Activated effector memory CD4-positive, alpha-beta T cell treated with Interleukin-2 at 50 U/mL for 16 hours (primary cell): ENCODE results near the gene MTMR12.
A peak's percentile ranks its signal among the peaks of the same experiment; 100 is the strongest.

ENCODE experiments used
- DNase-seq: peaks from one replicate; pipeline ENCODE4 v3.0.0-alpha.2; 2020

MTMR12 gene, protein sequence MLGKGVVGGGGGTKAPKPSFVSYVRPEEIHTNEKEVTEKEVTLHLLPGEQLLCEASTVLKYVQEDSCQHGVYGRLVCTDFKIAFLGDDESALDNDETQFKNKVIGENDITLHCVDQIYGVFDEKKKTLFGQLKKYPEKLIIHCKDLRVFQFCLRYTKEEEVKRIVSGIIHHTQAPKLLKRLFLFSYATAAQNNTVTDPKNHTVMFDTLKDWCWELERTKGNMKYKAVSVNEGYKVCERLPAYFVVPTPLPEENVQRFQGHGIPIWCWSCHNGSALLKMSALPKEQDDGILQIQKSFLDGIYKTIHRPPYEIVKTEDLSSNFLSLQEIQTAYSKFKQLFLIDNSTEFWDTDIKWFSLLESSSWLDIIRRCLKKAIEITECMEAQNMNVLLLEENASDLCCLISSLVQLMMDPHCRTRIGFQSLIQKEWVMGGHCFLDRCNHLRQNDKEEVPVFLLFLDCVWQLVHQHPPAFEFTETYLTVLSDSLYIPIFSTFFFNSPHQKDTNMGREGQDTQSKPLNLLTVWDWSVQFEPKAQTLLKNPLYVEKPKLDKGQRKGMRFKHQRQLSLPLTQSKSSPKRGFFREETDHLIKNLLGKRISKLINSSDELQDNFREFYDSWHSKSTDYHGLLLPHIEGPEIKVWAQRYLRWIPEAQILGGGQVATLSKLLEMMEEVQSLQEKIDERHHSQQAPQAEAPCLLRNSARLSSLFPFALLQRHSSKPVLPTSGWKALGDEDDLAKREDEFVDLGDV

DNA sequence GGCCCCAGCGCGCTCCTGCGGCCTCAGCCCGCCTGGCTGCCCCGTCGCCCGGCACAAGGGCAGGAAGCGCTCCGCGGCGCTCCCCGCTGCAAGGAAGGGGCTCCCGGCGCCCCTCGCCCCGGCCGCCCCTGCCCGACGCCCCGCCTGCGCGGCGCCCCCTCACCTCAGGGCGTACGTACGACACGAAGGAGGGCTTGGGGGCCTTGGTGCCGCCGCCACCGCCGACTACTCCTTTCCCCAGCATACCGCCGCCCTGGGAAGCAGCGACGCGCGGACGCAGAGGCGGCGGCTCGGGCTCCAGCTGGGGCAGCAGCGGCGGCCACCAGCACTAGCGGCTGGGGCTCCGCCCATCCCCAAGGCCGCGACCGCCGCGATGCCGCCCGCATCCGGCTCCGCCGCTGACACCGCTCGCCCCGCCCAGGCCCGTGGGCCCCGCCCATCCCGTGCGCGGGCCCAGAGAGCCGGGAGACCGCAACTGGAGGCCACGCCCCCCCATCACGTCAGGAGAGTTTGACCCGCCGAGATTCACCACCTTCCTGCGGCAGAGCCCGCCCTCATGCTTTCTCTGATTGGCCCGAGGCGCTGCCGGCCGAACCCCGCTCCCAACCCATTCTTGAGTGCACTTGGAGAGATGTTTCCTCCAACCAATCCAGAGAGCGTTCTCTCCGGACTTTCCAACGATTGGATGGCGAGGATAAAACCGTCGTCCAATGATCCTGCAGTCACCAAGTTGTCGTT is at the start of gene MTMR12:
TSS of gene MTMR12 (minus strand) at position 345 of the 738 bp plus-strand sequence. CDS start at position 244, 101 bp downstream.
- peak; percentile 100 for DNase-seq

DNA sequence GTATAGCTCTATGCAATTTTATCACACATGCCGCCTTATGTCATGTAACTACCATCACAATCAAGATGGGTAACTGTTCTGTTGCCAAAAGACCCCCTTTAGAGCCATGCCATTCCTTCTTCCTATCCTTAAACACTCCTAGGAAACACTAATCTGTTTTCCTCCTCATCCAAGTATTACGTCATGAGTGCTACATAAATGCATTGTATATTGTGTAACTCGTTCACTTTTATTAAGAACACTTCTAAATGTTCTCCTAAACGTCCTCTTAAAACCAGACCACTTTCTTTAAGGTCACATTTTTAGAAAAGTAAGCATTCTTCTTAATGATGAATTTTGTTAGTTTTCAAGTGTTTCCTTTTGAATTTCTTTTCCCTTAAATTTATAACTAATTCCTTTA is 49.8 kb upstream of the MTMR12 start:
- DNase-seq, result no peak

DNA sequence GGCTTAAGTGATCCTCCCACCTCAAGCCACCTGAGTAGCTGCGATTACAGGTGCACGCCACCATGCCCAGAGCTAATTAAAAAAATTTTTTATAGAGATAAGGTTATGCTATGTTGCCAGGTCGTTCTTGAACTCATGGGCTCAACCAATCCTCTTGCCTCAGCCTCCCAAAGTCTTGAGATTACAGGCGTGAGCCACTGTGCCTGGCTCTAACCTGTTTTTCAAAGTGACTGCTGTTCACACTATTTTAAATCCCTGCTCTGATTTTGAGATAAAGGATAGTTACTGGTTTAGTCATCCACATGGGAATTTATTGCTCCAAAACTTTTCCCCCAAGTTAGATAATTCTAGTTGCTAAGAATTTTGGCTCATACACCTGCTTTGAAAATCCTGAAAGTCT is 48.2 kb upstream of the MTMR12 start:
- no peak for DNase-seq

DNA sequence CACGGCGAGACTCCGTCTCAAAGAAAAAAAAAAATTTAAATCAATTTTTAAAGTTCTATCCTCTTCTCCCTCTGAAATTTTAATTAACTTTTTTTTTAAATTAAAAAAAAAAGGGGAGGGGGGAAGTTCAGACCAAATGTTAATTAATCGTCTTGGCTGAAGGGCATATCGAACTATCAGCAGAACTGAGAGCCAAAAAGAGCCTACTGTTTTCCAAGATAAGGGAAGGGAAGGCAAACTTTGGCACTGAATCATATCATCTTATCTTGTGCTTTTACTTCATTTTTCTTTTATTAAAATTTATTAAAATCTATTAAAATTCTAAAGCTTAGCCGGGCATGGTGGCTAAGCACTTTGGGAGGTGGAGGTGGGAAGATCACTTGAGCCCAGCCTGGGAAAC is 45.9 kb upstream of the MTMR12 start:
- DNase-seq, result no peak

DNA sequence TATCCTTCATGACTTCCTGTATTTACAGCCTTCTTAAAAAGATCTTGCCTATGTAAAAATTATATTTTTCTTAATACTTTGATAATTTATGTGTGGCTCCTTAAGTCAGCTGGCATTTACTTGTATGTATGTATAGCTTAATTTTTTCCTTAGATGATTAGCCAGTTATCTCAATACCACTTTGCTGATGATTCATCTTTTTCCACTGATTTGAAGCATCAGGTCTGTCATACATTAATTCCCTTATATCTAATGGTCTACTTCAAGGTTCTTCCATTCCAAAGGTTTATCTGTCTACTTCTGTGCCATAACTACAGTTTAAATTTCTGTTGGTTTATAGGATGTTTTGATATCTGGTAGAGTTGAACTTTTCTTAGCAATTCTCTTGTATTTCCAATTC is 44.9 kb upstream of the MTMR12 start:
- no peak for DNase-seq

DNA sequence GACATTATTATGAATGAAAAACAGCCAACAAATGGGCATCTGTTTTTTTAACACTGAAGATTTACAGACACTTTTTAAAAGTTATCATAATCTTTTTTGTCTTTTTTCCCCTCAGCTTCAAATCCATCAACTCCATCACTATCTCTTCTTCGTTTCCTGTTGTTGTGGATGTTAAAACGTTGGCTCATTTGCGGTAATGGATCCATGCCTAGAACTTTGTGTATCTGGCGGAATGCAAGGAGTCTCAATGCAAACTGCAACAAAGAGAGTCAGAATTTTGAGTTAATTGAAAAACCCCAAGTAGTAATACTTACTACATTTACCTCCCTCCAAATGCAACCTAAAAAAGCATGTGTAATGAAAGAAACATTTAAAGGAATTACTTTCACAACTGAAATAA is 42.9 kb upstream of the MTMR12 start:
- no peak for DNase-seq

DNA sequence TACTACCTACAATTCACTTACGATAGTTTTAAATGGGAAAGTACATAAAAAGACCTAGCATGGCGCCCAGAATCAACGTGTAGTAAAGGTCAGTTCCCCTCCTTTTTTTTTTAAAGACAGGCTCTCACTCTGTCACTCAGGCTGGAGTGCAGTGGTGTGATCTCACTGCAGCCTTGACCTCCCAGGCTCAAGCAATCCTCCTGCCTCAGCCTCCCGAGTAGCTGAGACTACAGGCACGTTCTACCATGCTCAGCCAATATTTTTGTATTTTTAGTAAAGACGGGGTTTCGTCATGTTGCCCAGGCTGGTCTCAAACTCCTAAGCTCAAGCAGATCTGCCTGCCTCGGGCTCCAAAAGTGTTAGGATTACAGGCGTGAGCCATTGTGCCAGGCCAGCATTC is 40.7 kb upstream of the MTMR12 start:
- DNase-seq, result no peak

DNA sequence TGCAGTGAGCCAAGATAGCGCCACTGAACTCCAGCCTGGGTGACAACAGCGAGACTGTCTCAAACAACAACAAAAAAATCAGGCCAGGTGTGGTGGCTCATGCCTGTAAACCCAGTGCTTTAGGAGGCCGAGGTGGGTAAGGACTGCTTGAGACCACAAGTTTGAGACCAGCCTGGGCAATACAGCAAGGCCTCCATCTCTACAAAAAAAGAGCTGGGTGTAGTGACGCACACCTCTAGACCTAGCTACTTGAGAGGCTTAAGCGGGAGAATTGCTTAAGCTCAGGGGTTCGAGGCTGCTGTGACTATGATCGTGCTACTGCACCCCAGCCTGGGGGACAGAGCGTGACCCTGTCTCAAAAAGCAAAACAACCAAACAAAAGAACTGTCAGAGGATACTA is 39.9 kb upstream of the MTMR12 start:
- DNase-seq, result no peak

DNA sequence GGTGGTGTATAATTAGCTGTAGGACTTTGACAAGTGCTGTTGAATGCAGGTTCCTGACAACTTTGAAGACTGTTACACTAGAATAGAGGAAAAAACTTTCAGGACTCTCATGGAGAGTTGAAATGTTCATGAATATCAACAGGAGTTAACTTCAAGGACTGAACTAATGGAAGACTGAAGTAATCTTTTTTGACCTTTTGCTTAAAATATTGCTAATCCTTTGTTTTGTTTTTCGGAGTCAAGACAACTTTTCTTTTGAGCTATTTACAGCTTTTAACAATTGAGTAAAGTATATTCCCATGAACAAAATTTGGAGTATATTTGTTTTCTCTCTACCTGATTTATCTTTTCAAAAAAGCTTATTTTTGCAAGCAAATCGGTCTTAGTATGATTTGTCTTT is 34.1 kb upstream of the MTMR12 start:
- DNase-seq, result no peak

DNA sequence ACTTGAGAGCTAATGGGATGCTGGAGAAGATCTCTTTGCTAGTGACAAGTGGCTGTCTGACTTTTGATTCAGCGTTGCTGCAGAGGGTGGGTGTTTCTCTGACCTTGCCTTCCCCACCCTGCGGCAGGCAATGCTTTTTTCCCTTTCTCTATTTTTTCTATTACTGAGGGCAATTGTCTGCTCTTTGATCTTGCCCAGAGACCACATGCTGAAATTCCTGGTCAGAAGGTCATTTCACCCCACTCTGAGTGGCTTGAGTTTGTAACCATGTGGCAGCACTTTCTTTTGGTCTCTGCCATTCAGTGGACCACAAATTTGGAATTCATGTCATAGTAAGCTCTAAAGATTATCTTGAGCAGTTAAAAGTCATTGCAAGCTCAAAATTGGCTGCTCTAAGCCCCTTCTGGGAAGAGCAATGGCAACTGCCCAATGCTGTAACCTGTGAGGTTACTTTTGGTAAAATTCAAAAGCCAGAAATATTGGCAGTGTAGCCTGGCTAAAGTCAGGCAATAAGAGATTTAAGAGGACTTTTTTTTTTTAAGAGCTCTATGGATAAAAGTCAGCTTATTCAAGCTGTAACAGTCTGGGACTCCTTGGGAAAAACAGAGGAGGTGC is 30.4 kb upstream of the MTMR12 start:
- no peak for DNase-seq

DNA sequence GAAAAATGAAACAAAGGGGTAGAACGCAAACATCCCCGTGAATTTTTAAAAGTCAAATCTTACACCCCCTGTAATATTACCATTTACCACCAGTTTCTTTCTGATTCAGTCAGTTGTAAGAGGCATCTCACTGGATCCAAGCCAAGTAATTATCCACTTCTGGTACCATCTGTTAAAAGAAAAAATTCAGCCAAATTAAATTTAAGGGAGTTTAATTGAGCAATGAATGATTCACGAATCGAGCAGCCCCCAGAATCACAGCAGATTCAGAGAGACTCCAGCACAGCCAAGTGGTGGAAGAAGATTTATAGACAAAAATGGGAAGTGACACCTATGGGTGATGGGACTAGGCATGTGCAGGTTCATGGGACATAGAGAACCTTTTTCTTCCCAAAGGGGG is 29.9 kb upstream of the MTMR12 start:
- no peak for DNase-seq

DNA sequence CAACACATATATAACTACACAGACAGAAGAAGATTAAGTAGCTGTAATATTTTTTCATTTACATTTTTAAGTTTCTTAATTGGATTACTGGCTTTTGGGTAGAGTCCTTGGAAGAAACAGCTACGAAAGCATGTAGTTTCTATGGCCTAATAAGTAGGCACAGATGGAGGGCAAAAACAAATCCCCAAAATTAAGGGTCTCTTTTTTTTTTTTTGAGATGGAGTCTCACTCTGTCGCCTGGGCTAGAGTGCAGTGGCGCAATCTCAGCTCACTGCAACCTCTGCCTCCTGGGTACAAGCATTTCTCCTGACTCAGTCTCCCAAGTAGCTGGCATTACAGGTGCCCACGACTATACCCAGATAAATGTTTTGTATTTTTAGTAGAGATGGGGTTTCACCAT is 27.1 kb upstream of the MTMR12 start:
- no peak for DNase-seq

DNA sequence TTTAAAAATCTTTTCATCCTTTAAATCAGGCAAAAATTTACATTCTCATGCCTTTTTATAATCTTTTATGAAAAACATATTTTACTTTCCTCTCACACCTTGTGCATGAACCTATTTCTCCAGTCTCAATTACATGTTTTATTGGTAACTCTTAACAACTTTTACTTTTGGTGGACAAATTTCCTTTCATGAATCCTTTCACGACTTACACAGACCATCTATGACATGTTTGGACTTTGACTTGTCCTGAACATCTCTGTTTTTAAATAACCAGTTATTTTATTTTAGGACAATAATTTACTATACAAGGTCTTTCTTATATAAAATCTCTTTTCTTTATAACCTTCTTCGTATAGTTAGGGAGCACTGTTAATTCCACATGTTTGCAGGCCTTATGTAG is 26.5 kb upstream of the MTMR12 start:
- DNase-seq, result no peak

DNA sequence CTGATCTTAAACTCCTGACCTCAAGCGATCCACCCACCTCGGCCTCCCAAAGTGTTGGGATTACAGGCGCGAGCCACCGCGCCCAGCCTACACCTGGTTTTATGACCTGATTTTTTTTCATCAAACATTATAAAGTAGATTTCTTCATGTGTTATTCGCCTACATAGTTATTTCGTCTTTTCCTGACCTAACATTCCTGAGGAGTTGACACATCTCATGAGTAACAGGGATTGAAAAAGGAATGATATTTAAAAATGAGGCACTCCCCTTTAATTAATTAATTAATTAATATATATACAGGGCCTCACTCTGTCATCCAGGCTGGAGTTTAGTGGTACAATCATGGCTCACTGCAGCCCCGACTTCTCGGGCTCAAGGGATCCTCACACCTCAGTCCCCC is 20.2 kb upstream of the MTMR12 start:
- DNase-seq, result no peak

DNA sequence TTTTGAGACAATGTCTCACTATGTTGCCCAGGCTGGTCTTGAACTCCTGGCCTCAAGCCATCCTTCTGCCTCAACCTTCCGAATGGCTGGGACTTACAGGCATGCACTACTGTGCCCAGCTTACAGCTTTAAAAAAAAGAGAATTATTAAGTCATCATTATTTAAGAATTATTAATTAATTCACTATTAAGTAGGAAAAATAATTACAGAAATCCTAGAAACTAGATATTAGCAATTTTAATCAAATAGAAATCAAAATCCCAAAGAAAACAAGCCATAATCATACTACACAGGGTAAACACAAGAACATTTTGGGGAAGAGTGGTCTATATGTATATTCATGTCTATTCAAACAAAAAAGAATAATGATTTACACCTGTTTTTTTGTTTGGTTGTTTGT is 19.6 kb upstream of the MTMR12 start:
- DNase-seq, result no peak

DNA sequence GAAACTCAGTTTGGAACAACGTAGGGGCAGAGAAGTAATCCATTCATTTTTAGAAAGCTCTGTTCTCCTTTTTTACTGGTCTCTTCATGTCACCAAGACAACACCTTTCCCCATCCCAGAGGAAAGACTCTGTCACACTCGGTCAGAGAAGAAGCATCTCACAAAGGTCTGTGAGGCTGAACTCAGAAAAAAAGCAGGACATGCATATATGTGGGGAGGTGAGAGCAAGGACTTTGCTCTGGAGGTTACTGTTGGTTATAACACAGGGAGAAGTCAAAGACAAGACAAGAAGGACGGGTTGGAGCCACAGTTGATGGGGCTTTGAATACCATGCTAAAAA is 19.2 kb upstream of the MTMR12 start:
- DNase-seq, result no peak

DNA sequence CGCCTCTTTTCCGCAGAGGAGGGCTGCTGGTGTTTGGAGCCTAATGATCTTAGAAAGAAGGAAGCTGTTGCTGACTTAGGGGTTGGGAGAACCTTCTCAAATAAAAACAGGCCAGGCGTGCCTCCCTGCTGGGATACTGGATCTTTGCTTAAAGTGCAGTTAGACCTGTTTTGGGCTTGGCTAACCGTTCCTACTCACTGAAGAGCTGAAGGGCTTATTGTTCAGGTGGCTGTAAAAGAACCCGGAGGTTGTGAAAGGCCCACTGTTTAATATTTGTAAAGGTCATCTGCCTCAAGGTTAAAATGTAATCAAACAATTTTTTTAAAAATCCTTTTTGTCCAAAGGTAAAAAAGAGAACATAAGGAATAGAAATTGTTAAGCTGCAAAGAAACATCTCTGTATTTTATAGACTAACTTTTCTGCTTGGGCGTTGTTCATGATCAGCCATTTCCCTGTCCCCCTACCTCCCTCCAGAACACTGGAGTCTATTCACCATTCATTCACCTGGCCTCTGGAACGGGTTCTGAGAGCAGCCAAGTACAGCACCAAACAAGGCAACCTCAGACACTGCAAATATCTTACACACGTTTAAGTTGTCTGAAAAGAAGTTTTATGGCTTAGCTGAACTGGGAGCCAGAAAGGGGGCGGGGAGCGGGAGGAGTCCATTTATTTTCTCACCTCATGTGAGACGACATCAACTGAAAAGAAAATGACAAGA is 18.6 kb upstream of the MTMR12 start:
- no peak for DNase-seq

DNA sequence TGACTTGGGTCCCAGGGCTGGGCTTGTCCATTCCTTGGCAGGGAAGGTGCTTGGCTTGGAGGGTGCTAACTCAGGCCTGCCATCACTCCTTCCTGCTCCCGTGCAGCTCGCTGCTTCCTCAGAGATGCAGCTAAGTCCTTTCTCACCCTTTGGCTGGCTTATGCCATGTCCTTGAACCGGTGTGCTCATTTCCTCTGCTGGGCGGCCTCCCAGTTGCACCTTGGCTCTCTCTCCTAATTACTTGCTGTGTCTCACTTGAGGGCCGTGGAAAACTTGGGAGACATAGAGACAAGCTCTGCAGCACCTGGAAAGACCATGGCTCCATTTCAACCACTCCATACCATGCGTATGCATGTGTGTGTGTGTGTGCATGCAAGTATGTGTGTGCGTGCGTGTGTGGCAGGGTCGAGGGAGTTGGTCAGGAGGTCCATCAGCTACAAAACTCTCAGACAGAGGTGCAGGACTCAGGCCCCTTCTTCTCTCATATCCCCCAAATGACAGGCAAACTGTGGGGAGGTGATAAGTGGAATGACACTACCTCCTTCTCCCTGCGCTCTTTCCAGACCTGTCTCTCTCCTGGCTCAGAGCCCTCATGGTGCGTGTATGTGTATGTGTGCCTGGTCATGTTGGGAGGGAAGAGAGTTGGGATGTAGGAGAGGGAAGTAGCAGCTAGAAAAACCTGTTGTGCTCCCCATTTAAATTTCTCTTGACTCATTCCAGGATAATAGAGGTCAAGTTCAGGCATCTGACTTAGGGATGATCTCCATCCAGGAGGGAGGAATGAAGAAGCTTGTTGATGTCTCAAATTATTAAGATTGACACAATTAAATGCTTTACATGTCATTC is 17.6 kb upstream of the MTMR12 start:
- no peak for DNase-seq

DNA sequence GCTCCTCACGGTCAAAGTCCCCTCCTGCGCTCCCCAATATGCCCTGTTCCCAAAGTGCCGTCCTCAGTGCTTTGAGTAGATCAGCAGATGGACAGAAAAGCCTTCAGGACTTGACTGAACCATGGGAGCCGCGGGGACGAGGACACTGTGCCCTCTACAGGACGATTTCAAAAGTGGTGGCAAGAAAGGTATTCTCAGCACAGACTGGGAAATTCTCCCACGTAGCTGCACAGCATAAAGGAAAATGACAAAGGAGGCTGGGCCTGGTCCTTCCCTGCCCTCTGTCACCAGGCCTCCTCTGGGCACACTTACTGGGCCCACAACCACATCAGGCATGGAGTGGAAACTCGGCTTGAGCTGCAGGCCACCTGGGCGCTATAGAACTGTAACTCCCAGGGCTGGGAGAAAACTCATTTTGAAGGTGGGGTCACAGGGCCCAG is 16.7 kb upstream of the MTMR12 start:
- DNase-seq, result peak; percentile 27

DNA sequence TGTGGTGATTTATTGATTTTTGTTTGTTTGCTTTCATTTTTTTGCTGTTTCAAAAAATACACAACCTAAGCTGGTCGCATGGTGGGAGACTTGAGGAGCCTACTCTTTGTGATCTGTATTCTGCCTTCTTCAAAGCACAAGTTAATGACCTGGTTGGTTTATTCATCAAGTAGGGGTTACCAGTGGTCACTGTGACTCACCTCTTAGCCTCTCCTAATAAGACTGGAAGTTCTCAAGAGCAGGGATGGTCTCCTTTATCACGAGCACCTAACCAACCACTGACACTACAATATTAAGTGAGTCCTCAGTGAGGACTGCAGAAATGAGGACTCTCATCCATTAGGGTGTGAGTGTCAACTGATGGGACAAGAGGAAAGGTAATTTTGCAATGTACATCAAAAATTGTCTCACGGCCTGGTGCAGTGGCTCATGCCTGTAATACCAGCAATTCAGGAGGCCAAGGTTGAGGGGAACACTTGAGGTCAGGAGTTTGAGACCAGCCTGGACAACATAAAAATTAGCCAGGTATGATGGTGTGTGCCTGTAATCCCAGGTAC is 13.6 kb upstream of the MTMR12 start:
- DNase-seq, result no peak

DNA sequence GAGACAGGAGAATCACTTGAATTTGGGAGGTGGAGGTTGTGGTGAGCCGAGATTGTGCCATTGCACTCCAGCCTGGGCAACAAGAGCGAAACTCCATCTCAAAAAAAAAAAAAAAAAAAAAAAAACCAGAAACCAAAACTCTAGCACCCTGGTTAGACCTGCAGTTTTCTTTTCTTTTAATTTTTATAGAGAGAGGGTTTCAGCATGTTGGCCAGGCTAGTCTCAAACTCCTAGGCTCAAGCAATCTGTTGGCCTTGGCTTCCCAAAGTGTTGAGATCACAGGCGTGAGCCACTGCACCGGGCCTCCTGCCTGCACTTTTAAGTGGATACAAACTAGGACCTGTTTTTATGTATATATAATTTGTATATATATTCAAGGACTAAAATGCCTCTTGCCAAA is 12.9 kb upstream of the MTMR12 start:
- no peak for DNase-seq
